Activated CD8-positive, alpha-beta T cell treated with anti-CD3 and anti-CD28 coated beads for 36 hours (primary cell): ENCODE data around the gene GIGYF2. TPM values are rescaled to one million over a fixed set of nuclear protein-coding genes. Genes with fewer than 3 reads are reported as not detected.

Source experiments
- ATAC-seq: fragments of 200-7000 bp; cut with Tn5 transposase; one replicate; pipeline ENCODE4 v1.10.0; 2021; ENCODE audit warnings: mild to moderate bottlenecking, moderate library complexity
- CTCF ChIA-PET: fragments of 350-600 bp; sonication (Branson Sonifier 250); formaldehyde crosslinking; loops from one replicate; lab custom pipeline; 2021; ENCODE audit warnings: antibody characterized with exemption; lab: Charles Lee
- POLR2A ChIA-PET: fragments of 350-600 bp; sonication (Branson Sonifier 250); formaldehyde crosslinking; loops from one replicate; lab custom pipeline; 2021; ENCODE audit warnings: antibody characterized with exemption; lab: Charles Lee
- DNase-seq: peaks from one replicate; pipeline ENCODE4 v3.0.0-alpha.2; 2020
- H3K27ac Mint-ChIP-seq: one replicate; pipeline ENCODE4 v1.8.0; 2021; ENCODE audit warnings: mild to moderate bottlenecking, mixed read lengths
- H3K27me3 Mint-ChIP-seq: one replicate; pipeline ENCODE4 v1.8.0; 2021; ENCODE audit warnings: mixed read lengths
- H3K36me3 Mint-ChIP-seq: one replicate; pipeline ENCODE4 v1.8.0; 2021; ENCODE audit warnings: low read depth, mixed read lengths
- H3K4me1 Mint-ChIP-seq: one replicate; pipeline ENCODE4 v1.8.0; 2021; ENCODE audit warnings: low read depth, mixed read lengths
- H3K4me3 Mint-ChIP-seq: one replicate; pipeline ENCODE4 v1.8.0; 2021; ENCODE audit warnings: mild to moderate bottlenecking, moderate library complexity, mixed read lengths
- H3K9me3 Mint-ChIP-seq: one replicate; pipeline ENCODE4 v1.8.0; 2021; ENCODE audit warnings: mixed read lengths
- intact Hi-C: fragments of 100-400 bp; cut with micrococcal nuclease; formaldehyde crosslinking; loops from one replicate; pipeline ENCODE4 v1.10.0; 2022
- total RNA-seq, 2 experiments: library from RNA; stranded (reverse); gene quantifications; one replicate each; pipeline ENCODE4 v1.2.3, GENCODE V29; 2021
- TF ChIP-seq, protein P1 (sequence below): fragments of 200-600 bp; IDR thresholded peaks from one replicate; pipeline ENCODE4 v1.8.0; 2022; ENCODE audit warnings: antibody characterized with exemption, mild to moderate bottlenecking

Gene GIGYF2
- total RNA-seq, 2 experiments from 2014 or later, result 49.7 to 52.5 TPM

DNA sequence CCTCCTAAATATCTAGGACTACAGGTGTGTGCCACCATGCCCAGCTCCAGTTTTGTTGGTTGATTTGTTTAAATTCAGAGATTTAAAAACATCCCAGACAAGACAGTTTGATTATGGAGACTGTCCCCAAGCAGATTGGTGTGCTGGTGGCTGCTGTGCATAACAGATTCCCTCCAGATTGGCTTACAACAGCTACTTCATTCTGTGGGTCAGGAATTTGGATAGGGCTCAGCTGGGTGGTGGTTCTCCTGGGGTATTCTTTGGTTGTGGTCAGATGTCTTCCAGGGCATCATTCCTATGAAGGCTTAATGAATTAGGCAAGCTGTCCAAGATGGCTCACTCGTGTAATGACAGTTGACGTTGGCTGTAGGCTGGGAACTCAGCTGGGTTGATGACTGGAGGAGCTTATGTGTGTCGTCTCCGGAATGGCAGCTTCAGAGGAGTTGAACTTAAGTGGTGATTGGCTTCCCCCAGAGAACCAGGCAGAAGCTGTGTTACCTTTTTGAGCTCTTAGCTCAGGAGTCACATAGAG, 162.3 kb downstream of the GIGYF2 start:
- H3K27me3 Mint-ChIP-seq, result no peaks in the 10 kb centered on the region
- peak overlapping the region; percentile 15 for H3K27ac Mint-ChIP-seq
- ATAC-seq, result no peak
- no peaks in the 10 kb centered on the region for H3K4me1 Mint-ChIP-seq
- intact Hi-C loops, result loop anchor here (10.0 kb wide), 1 partner anchor 195 kb away; no protein-coding TSS in a partner anchor
- no peaks in the 10 kb centered on the region for H3K9me3 Mint-ChIP-seq
- ChIA-PET CTCF (interaction anchor here (0.7 to 1.2 kb wide), 3 partner anchors 10 to 195 kb away, joined by 3 to 4 read pairs (median 3); no protein-coding TSS in a partner anchor), POLR2A (no interaction called here)
- TF ChIP-seq, protein P1, sequence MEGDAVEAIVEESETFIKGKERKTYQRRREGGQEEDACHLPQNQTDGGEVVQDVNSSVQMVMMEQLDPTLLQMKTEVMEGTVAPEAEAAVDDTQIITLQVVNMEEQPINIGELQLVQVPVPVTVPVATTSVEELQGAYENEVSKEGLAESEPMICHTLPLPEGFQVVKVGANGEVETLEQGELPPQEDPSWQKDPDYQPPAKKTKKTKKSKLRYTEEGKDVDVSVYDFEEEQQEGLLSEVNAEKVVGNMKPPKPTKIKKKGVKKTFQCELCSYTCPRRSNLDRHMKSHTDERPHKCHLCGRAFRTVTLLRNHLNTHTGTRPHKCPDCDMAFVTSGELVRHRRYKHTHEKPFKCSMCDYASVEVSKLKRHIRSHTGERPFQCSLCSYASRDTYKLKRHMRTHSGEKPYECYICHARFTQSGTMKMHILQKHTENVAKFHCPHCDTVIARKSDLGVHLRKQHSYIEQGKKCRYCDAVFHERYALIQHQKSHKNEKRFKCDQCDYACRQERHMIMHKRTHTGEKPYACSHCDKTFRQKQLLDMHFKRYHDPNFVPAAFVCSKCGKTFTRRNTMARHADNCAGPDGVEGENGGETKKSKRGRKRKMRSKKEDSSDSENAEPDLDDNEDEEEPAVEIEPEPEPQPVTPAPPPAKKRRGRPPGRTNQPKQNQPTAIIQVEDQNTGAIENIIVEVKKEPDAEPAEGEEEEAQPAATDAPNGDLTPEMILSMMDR, result no peak
- DNase-seq, result no peak
- H3K4me3 Mint-ChIP-seq, result no peak overlapping the region
- peaks cover 22% of the 10 kb centered on the region for H3K36me3 Mint-ChIP-seq

DNA sequence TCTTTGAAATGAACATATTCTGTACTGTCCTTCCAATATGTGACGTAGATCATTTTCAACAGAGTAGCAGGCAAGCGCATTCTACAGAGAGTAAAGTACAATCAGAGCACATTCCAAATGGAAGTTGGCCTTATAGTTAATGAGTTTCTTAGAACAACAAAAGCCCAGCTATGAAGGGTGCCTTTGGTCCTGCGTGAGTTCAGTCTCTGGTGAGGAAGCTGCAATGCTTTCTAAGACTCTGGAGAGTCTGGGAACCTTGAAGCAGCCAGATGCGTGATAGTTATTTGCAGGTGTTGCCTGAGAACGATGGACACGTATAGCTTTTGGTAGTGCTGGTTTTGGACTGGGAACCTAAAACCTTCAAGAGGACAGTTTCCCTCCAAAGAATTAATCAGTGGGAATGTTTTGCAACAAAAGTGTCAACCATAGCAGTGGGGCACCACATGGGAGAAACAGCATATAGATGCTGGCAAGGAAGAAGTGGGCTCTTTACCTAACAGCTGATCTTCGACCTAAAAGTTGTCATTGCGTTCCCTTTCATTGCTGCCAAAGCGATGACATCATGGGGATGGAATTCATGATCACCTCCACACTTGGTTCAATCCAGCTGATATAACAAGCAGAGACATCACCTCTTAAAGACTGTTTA, 163.6 kb downstream of the GIGYF2 start:
- peaks cover 22% of the 10 kb centered on the region for H3K36me3 Mint-ChIP-seq
- H3K9me3 Mint-ChIP-seq, result no peaks in the 10 kb centered on the region
- no peaks in the 10 kb centered on the region for H3K27me3 Mint-ChIP-seq
- POLR2A ChIA-PET, result no interaction called here
- H3K4me3 Mint-ChIP-seq, result no peak overlapping the region
- CTCF ChIA-PET, result interaction anchor here (1.4 kb wide), 1 partner anchor 8 kb away, joined by 4 read pairs; no protein-coding TSS in a partner anchor
- DNase-seq (no peak), ATAC-seq (no peak)
- no peak overlapping the region for H3K27ac Mint-ChIP-seq
- intact Hi-C loops, result no loop called here
- TF ChIP-seq, protein P1, result no peak
- H3K4me1 Mint-ChIP-seq, result no peaks in the 10 kb centered on the region

- intact Hi-C loops, result no loop called here
- POLR2A ChIA-PET, result no interaction called here
- CTCF ChIA-PET, result interaction anchor here (1.2 to 1.4 kb wide), 2 partner anchors 9 to 19 kb away, joined by 3 to 4 read pairs; no protein-coding TSS in a partner anchor
- peaks cover 21% of the 10 kb centered on the region for H3K36me3 Mint-ChIP-seq
- no peaks in the 10 kb centered on the region for H3K27me3 Mint-ChIP-seq
- H3K9me3 Mint-ChIP-seq, result no peaks in the 10 kb centered on the region
- ATAC-seq, result no peak
- DNase-seq, result no peak
- no peak overlapping the region for H3K4me3 Mint-ChIP-seq
- H3K27ac Mint-ChIP-seq, result no peak overlapping the region
- TF ChIP-seq, protein P1, result no peak
- no peaks in the 10 kb centered on the region for H3K4me1 Mint-ChIP-seq
These were observed 164.2 kb downstream of the GIGYF2 start for GRCh38 chr2:232861353-232861752.

GRCh38 chr2:232863996-232864395, 166.9 kb downstream of the GIGYF2 start:
- ChIA-PET POLR2A (no interaction called here), CTCF (no interaction called here)
- Mint-ChIP-seq H3K27me3 (no peaks in the 10 kb centered on the region), H3K27ac (no peak overlapping the region), H3K4me3 (no peak overlapping the region), H3K36me3 (peaks cover 9% of the 10 kb centered on the region), H3K4me1 (peaks cover under 1% of the 10 kb centered on the region), H3K9me3 (no peaks in the 10 kb centered on the region)
- ATAC-seq (no peak), DNase-seq (no peak)
- intact Hi-C loops, result no loop called here
- TF ChIP-seq, protein P1, result no peak

- TF ChIP-seq, protein P1, result no peak
- Mint-ChIP-seq H3K36me3 (peaks cover 3% of the 10 kb centered on the region), H3K4me1 (peaks cover 5% of the 10 kb centered on the region), H3K27ac (no peak overlapping the region), H3K9me3 (no peaks in the 10 kb centered on the region), H3K4me3 (no peak overlapping the region), H3K27me3 (no peaks in the 10 kb centered on the region)
- ChIA-PET POLR2A (no interaction called here), CTCF (no interaction called here)
- no peak for DNase-seq
- intact Hi-C loops, result no loop called here
- ATAC-seq, result no peak
These were observed 168.0 kb downstream of the GIGYF2 start for GRCh38 chr2:232865165-232865564.
